AG04449 (cell line): ENCODE results near the gene RAB4A.

Experiments used
- CTCF ChIA-PET: fragments of 350-600 bp; formaldehyde crosslinking; extraction: SDS; loops from one replicate; lab custom pipeline; 2021; ENCODE audit warnings: antibody characterized with exemption; lab: Yijun Ruan, JAX
- POLR2A ChIA-PET: fragments of 400-600, 350-600 bp; formaldehyde crosslinking; extraction: SDS; loops from one replicate; lab custom pipeline; 2020; ENCODE audit warnings: antibody characterized with exemption, inconsistent platforms; lab: Yijun Ruan, JAX
- DNase-seq: peaks from one replicate; pipeline ENCODE4 v3.0.0-alpha.2; 2010; ENCODE audit warnings: low read depth, low spot score
- H3K4me3 ChIP-seq: 2 replicates; pipeline ENCODE4 v1.5.1; 2011; ENCODE audit warnings: low read depth, mild to moderate bottlenecking, control low read depth, low read length
- TF ChIP-seq, protein P1 (sequence below): IDR thresholded peaks from one replicate; pipeline ENCODE4 v1.5.1; 2011; ENCODE audit warnings: mild to moderate bottlenecking, moderate library complexity, low read length, control low read depth, inconsistent platforms; ENCODE audit not compliant: insufficient read depth; ENCODE audit errors: missing control alignments

Gene RAB4A

DNA sequence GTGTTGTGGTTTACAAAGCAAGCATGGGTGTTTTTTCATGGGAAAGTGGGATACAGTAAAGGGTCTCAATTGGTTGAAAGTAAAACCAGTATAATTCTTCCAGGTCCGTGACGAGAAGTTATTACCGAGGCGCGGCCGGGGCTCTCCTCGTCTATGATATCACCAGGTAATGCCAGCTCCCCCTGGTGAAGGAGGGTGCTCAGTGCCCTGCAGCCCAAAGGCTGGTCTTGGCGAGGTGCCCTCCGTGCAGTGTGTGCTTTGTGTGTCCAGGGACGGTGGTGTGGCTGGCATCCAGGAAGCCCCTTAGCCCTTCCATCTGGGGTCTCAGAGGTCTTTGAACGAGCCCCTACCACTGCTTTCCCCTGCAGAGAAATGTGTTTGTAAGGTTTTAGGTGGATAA lies 24.8 kb downstream of the RAB4A start:
- no peak overlapping the region for H3K4me3 ChIP-seq
- no peak for DNase-seq
- CTCF ChIA-PET = no interaction called here
- TF ChIP-seq, protein P1, sequence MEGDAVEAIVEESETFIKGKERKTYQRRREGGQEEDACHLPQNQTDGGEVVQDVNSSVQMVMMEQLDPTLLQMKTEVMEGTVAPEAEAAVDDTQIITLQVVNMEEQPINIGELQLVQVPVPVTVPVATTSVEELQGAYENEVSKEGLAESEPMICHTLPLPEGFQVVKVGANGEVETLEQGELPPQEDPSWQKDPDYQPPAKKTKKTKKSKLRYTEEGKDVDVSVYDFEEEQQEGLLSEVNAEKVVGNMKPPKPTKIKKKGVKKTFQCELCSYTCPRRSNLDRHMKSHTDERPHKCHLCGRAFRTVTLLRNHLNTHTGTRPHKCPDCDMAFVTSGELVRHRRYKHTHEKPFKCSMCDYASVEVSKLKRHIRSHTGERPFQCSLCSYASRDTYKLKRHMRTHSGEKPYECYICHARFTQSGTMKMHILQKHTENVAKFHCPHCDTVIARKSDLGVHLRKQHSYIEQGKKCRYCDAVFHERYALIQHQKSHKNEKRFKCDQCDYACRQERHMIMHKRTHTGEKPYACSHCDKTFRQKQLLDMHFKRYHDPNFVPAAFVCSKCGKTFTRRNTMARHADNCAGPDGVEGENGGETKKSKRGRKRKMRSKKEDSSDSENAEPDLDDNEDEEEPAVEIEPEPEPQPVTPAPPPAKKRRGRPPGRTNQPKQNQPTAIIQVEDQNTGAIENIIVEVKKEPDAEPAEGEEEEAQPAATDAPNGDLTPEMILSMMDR = no peak
- POLR2A ChIA-PET = no interaction called here

DNA sequence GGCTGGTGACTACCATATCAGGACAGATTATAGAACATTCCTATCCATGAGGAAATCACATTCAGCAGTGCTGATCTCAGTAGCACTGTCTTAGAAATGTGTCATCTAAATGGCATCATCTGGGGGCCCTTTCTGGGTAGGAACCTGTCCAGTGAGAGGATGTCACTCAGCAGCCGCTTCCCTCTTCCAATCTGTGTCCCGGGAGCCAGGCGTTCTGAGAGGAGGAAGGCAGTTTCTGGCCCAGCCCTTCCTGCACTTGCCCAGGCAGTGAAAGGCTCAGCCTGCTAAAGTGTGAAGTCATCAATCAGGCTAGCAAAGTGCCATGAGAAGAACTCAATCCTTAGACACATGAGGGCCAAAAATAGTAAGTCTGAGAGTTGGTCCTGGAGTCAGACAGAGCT lies 25.6 kb downstream of the RAB4A start:
- ChIA-PET POLR2A (no interaction called here), CTCF (no interaction called here)
- peak; percentile 61 for DNase-seq
- H3K4me3 ChIP-seq = no peak overlapping the region
- TF ChIP-seq, protein P1 = no peak

DNA sequence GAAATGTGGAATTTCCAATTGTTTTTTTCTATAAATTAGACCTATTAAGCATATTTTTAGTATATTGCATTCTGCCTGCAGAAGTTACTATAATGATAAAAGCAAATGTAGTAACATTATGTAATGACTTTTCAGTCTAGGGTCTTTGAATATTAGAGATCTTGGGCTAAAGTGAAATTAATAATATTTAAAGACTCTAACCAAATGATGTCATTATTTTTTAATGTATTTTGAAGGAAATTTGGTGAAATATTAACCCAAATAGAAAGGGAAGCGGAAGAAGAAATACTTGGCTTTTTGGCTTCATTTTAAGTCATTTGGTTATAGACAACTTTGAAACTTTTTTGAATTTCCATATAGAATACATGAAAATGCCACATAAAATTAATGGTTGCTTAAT lies 26.8 kb downstream of the RAB4A start:
- POLR2A ChIA-PET = no interaction called here

DNA sequence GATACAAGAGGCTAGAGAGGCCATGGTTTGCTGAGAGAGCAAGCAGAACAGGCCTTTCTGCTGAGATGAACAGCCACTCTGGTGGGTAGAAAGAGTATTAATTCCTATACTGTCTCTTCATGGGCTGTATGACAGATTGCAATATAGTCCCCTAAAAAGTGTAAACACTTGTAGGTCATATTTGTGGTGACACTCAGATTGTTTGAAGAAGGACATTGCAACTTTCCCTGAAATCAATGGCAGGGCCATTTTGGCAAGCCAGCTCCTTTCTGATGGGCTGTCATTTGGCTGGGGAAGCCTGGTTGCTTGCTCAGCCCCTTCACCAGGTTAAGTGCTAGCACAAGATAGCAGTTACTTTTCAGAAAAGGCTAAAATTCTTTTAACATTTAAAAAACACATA lies 27.5 kb downstream of the RAB4A start:
- TF ChIP-seq, protein P1 = no peak
- H3K4me3 ChIP-seq = no peak overlapping the region
- ChIA-PET CTCF (interaction anchor here (1.2 to 1.4 kb wide), 2 partner anchors 15 to 634 kb away, joined by 3 read pairs; no protein-coding TSS in a partner anchor), POLR2A (no interaction called here)
- no peak for DNase-seq

More for the DNA sequence above, 26.8 kb downstream of the RAB4A start:
- TF ChIP-seq, protein P1 = no peak
- CTCF ChIA-PET = interaction anchor here (1.2 kb wide), 1 partner anchor 14 kb away, joined by 3 read pairs; no protein-coding TSS in a partner anchor
- DNase-seq = no peak
- H3K4me3 ChIP-seq = no peak overlapping the region

DNA sequence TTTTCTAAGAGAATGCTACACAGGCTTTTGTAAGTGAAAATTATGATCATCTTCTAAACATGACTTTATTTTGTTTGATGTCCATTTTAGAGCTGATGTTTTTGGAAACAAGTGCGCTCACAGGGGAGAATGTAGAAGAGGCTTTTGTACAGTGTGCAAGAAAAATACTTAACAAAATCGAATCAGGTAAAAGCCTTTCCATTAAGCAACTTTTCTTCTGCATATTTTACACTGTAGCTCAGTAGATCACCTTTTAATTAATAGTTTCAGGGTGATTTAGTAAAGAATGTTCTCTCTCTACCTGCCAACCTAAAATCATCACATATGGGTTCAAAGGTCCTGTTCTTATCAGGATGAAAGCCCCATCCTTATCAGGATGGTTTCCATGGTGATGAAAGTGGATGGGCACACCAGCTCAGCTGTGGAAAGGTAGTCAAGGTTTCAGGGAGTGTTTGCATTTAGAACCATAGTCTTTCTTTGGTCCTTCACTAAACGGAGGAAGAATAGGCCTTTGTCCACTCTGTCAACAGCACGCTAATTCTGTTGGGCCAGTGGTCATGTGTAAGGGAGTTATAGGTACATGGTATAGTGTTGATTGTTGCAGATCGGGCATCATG lies 28.1 kb downstream of the RAB4A start:
- POLR2A ChIA-PET = no interaction called here
- DNase-seq = no peak
- H3K4me3 ChIP-seq = no peak overlapping the region
- TF ChIP-seq, protein P1 = no peak
- CTCF ChIA-PET = interaction anchor here (1.2 to 1.4 kb wide), 2 partner anchors 16 to 634 kb away, joined by 3 read pairs; no protein-coding TSS in a partner anchor

DNA sequence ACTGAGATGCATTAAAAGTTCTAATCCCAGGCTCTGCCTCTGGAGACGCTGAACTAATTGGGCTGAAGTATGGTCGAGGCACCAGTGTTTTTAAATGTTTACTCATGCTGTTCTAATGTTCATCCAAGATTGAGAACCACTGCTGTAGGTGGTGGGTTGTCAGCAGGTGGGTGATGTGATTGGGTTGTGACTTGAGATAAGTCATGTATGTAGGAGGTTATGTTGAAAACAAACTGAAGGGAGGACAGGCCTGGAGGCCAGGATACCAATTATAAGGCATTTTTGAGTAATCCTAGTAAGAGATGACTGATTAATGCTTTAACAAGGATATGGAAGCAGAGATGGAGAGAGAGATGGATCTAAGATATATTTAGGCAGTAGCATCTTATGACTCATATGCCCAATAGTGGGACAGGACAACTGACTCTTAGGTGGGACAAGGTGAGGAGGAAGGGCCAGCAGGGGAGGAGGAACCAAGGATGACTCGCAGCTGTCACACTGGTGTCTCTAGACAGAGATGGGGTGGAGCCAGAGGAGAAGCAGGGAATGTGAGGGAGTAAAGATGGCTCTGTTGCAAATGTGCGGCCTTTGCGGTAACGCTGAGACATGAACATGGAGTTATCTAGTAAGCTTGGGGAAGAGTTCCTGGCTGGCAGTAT lies 29.3 kb downstream of the RAB4A start:
- no peak for DNase-seq
- POLR2A ChIA-PET = no interaction called here
- CTCF ChIA-PET = no interaction called here
- no peak overlapping the region for H3K4me3 ChIP-seq
- TF ChIP-seq, protein P1 = no peak
